ENCODE results near the gene LRCH4. TPM values are rescaled to one million over a fixed set of nuclear protein-coding genes. Genes with fewer than 3 reads are reported as not detected.

Gene LRCH4
- total and polyA plus RNA-seq, 9 of the 15 experiments (the other 6 are each of a cell fraction or from before 2014, with no cell fraction given): 0.06 to 63.3 (median 15.0) TPM

DNA sequence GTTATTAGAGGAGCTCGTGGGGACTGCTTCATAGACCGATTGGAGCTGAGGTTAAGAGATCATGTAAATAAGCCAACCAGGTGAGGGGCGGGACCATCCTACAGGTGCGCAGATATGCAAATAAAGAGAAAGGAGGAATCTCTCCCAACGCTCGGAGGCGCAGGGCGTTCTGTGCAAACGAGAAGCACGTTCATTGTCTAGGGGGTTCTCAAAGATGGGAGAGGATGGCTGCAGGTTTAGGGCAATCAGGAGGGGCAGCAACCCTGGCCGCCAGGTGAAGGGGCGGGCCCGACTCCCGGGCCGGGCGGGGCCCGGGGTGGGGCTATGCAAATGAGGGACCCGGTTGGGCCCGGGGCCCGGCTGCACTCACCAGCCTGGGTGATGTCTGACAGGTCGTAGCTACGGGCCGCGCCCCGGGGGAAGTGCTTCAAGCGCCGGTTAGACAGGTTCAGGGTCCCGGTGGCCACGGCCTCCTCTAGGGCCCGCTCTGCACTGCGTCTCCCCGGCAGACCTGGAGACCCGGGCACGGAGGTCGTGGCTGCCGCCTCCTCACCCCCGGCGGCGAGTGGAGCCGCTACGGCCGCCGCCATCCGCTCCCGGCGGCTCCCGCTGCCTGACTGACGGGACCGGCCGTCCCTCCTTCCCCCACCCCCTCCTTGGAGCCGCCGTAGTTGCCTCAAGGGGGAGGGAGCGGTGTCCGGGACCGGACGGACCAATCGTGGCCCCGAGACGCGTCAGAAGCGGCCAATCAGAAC, at the start of gene LRCH4 (continued):
- TF ChIP-seq MXI1 (IDR thresholded peaks at IDR 0.05; ENCODE audit: low read depth, low read length) (no peak), RBFOX2 (IDR thresholded peaks at IDR 0.05; ENCODE audit: low read depth, low read length) (peak; percentile 99), SAFB (IDR thresholded peaks at IDR 0.05; ENCODE audit: borderline replicate concordance, low read depth, low read length) (no peak), CBX1 (IDR thresholded peaks at IDR 0.05; ENCODE audit: low read depth) (peak; percentile 77), HDAC8 (tag; IDR thresholded peaks at IDR 0.05) (0 out of 2 replicates have a peak, but pooled peaks have one; percentile 30), MYNN (IDR thresholded peaks at IDR 0.05) (no peak), MYNN (CRISPR knock-in tag; IDR thresholded peaks at IDR 0.05) (no peak), ZNF175 (CRISPR knock-in tag; IDR thresholded peaks at IDR 0.05; ENCODE audit: low read depth) (no peak), KLF16 (IDR thresholded peaks at IDR 0.05) (peak; percentile 91; the same call in 1 of the 2 replicates), ZNF764 (CRISPR knock-in tag; IDR thresholded peaks at IDR 0.05; ENCODE audit: low read depth) (no peak)
- TF ChIP-seq, protein P1, sequence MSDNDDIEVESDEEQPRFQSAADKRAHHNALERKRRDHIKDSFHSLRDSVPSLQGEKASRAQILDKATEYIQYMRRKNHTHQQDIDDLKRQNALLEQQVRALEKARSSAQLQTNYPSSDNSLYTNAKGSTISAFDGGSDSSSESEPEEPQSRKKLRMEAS (CRISPR knock-in tag; IDR thresholded peaks at IDR 0.05): peak; percentile 62; the same call in 1 of the 2 replicates
- TF ChIP-seq, protein P2, sequence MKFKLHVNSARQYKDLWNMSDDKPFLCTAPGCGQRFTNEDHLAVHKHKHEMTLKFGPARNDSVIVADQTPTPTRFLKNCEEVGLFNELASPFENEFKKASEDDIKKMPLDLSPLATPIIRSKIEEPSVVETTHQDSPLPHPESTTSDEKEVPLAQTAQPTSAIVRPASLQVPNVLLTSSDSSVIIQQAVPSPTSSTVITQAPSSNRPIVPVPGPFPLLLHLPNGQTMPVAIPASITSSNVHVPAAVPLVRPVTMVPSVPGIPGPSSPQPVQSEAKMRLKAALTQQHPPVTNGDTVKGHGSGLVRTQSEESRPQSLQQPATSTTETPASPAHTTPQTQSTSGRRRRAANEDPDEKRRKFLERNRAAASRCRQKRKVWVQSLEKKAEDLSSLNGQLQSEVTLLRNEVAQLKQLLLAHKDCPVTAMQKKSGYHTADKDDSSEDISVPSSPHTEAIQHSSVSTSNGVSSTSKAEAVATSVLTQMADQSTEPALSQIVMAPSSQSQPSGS (CRISPR knock-in tag; IDR thresholded peaks at IDR 0.05): no peak

All from K562 (cell line).